NCI-H524 treated with DMSO at 0.1 percent for 48 hours (cell line): Measurements from ENCODE around the gene SETD2.

Experiments used
- DNase-seq: peaks from one replicate; lab custom pipeline; 2025; lab: John Stamatoyannopoulos, UW

The SETD2 gene

DNA sequence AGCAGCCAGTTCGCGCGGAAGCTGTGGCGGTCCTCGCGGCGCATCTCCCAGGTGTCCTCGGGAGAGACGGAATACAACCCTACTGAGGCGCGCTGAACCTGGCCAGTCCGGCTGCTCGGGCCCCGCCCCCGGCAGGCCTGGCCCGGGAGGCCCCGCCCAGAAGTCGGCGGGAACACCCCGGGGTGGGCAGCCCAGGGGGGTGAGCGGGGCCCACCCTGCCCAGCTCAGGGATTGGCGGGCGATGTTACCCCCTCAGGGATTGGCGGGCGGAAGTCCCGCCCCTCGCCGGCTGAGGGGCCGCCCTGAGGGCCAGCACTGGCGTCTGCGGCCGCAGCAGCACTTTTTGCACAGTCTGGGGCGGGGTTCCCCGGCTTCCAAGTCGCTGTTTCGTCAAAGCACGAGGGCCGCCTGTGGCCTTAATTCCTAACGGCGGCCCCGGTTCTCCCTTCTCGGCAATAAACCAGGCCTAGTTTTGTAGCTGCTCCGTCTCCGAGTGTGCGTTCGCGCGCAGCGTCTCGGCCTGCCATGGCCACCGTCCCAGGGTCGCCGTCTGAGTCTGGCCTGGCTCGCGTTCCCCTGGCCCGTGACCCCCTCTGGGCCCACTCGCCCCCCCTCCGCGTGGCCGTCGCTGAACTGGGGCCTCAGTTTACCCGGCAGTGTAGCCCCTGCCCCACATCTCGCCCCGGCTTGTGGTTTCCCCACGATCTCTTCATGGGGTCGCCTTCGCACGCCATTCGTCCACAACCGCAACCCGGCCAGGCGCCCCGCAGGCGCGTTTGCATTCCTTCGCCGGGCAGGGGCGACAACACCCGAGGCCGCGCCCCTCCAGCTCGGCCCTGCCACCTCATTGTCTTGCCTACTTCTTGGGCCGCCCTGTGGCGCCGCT, 154.4 kb downstream of the SETD2 start:
- peak; percentile 22 for DNase-seq

DNA sequence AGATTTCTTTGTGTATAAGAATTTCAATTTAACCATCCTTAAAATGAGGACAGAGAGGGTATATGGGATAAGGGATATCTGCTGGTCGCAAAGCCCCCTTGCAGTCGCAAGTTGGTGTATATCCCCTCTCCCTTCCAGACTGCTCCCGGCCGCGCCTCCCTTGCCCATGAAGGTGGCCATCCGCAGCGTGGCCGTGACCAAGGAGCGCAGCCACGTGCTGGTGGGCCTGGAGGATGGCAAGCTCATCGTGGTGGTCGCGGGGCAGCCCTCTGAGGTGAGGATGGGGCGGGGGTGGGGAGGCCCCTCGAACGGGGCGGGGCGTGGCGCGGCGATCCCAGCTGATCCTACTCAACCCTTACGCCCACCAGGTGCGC, 155.1 kb downstream of the SETD2 start:
- DNase-seq: no peak

DNA sequence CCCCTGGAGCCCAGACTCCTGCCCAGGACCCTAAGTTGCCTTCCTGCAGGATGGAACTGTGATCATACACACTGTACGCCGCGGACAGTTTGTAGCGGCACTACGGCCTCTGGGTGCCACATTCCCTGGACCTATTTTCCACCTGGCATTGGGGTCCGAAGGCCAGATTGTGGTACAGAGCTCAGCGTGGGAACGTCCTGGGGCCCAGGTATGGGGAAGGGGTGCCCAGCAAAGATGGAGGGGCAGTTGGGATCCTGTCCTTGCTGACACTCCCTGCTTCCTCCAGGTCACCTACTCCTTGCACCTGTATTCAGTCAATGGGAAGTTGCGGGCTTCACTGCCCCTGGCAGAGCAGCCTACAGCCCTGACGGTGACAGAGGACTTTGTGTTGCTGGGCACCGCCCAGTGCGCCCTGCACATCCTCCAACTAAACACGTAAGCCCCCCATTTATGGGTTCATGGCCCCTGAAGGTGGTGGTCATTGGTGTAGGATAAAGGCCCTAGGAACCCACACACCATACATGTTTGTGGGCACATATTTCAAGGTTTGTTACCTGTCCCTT, 155.6 kb downstream of the SETD2 start:
- DNase-seq: no peak

DNA sequence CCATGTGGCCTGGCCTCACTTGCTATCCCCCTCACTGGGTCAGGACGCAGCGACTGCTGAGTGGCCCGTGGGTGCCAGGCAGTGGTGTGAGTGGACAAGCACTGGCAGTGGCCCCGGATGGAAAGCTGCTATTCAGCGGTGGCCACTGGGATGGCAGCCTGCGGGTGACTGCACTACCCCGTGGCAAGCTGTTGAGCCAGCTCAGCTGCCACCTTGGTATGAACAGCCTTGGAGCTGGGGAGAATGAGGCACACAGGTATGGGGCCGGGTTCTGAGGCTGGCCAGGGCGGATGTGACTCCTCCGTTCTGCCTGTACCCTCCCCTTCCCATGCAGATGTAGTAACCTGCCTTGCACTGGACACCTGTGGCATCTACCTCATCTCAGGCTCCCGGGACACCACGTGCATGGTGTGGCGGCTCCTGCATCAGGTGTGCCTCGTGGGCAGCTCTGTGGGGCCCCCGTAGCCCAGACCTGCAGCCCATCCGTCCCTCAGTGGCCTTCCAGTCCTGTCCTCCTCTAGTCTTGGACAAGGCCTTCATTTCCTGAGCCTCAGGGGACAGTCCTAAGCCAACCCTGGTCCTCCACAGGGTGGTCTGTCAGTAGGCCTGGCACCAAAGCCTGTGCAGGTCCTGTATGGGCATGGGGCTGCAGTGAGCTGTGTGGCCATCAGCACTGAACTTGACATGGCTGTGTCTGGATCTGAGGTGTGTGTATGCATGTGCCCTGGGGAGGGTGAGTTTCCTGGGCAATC, 156.3 kb downstream of the SETD2 start:
- DNase-seq: no peak

DNA sequence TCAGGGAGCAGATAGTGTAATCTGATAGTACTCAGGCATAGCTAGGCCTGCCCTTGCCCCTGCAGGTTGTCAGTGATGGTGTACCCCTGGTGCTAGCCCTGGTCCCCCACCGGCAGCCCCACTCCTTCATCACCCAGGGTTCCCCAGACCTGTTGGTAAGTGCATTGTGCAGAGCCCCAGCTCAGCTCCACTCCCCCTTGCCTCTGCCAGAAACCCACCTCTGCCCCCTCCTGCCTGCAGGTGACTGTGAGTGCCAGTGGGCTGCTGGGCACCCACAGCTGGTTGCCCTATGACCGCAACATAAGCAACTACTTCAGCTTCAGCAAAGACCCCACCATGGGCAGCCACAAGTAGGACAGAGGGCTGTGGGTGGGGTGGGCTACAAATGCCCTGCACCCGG, 156.9 kb downstream of the SETD2 start:
- DNase-seq: no peak

DNA sequence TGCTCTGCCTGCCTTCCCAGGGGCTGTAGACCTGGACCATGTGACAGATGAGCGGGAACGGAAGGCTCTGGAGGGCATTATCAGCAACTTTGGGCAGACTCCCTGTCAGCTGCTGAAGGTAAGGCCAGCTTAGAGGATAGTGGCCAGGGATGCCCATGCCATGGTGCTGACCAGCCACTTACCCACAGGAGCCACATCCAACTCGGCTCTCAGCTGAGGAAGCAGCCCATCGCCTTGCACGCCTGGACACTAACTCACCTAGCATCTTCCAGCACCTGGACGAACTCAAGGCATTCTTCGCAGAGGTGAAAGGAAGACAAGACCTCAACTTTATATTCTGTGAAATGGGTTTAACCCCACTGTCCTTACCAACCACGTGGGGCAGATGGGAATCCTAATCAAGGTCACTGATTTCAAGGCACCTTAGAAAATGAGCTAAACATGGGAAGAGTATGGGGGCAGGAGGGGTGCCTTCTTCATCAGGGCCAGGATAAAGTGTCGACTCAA, 157.7 kb downstream of the SETD2 start:
- no peak for DNase-seq

DNA sequence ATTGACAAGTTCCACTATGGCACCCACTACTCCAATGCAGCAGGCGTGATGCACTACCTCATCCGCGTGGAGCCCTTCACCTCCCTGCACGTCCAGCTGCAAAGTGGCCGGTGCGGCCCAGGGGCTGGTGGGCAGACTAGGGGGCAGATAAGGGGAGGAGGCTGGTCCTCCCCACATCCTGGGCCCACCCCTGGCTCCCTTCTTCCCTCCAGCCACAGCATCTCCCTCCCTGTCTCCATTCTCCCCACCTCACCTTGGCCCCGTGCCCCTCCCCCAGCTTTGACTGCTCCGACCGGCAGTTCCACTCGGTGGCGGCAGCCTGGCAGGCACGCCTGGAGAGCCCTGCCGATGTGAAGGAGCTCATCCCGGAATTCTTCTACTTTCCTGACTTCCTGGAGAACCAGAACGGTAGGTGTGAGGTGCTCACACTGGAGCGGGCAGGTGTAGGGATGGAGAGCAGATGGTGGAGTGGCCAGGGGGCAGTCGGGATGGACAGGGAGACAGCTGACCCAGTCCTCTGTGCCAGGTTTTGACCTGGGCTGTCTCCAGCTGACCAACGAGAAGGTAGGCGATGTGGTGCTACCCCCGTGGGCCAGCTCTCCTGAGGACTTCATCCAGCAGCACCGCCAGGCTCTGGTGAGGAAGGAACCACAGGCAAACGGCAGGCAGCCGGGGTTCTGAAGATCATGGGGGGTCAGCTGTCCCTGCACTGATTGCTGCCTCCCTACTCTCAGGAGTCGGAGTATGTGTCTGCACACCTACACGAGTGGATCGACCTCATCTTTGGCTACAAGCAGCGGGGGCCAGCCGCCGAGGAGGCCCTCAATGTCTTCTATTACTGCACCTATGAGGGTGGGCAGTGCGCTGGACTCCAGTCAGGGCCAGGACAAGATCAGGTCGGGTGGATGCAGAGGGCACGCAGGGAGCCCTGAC, 158.4 kb downstream of the SETD2 start:
- DNase-seq: no peak

DNA sequence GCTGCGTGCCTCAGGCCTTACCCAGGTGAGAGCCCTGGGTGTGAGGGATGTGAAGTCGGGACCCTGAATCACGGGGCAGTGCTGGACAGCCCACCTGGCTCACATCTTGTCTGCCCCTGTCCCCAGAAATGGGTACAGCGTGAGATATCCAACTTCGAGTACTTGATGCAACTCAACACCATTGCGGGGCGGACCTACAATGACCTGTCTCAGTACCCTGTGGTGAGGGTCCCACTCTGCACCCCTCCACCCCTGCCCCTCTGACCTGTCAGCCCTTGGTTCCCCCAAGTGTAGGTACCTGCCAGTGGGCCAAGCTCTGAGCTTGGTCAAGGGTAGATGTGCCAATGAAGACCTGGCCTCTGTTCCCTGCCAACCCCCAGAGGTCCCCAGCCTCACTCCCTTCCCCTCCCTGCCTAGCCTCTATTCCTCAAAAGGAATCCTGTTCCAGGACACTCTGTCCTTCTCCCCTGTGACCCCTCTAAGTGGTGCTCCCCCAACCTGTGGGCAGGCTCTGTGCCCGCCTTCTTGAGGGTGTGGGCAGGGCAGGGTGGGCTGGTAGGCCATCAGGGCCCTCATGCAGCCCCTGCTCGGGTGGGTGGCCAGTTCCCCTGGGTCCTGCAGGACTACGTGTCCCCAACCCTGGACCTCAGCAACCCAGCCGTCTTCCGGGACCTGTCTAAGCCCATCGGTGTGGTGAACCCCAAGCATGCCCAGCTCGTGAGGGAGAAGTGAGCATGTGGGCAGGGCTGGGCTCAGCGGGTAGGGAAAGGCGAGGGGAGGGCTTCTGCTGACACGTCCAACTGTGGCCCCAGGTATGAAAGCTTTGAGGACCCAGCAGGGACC, 159.3 kb downstream of the SETD2 start:
- no peak for DNase-seq

DNA sequence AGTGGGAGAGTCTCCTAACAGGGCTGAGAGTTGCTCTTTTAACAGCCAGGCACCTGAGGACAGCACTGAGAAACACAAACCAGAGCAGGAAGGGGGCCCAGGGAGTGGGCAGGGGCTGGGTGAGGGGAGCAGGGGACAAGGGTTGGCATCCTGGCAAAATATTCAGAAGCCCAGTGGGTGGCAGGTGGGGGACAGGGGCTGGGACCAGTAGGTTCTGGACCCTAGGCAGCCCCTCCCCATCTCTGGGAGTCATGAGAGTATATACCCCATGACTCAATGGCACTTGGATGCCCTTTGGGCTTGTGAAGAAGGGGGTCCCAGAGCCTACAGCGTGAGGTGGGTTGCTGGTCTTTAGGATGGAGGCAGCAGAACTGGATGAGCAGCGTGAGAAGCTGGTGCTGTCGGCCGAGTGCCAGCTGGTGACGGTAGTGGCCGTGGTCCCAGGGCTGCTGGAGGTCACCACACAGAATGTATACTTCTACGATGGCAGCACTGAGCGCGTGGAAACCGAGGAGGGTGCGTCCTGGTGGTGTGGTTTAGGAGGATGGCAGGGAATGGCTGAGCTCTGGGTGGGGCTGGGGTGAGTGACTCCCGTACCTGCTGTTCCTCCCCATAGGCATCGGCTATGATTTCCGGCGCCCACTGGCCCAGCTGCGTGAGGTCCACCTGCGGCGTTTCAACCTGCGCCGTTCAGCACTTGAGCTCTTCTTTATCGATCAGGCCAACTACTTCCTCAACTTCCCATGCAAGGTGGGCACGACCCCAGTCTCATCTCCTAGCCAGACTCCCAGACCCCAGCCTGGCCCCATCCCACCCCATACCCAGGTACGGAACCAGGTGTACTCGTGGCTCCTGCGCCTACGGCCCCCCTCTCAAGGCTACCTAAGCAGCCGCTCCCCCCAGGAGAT, 160.2 kb downstream of the SETD2 start:
- DNase-seq: no peak

DNA sequence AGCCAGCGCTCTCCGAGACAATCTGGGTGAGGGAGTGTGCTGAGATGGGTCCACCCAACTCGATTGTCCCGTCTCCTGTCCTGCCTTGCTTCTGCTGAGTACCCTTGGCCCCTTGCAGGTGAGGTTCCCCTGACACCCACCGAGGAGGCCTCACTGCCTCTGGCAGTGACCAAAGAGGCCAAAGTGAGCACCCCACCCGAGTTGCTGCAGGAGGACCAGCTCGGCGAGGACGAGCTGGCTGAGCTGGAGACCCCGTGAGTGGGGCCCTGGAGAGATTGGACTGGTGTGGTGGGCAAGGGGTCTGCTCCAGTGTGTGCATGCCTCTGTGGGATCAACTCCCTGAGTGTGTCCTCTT, 160.9 kb downstream of the SETD2 start:
- DNase-seq: no peak

DNA sequence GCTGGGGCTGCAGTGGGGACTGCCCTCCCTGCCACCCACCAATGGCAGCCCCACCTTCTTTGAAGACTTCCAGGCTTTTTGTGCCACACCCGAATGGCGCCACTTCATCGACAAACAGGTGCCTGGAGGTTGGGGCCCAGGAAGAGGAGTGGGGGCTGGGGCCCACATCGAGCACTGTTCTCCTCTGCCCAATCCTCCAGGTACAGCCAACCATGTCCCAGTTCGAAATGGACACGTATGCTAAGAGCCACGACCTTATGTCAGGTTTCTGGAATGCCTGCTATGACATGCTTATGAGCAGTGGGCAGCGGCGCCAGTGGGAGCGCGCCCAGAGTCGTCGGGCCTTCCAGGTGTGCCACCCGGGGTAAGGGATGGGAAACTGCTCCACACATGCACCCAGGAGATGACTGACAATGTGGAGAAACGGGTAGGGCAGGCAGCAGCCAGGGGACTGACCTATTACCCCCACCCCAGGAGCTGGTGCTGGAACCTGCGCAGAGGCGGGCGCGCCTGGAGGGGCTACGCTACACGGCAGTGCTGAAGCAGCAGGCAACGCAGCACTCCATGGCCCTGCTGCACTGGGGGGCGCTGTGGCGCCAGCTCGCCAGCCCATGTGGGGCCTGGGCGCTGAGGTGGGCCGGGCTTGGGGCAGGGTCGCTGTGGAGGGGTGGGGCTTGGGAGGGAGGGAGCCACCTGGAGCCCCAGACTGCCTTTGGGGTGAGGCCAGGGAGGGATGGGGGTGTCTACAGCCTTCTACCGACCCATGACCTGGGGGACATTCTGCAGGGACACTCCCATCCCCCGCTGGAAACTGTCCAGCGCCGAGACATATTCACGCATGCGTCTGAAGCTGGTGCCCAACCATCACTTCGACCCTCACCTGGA, 161.5 kb downstream of the SETD2 start:
- no peak for DNase-seq

DNA sequence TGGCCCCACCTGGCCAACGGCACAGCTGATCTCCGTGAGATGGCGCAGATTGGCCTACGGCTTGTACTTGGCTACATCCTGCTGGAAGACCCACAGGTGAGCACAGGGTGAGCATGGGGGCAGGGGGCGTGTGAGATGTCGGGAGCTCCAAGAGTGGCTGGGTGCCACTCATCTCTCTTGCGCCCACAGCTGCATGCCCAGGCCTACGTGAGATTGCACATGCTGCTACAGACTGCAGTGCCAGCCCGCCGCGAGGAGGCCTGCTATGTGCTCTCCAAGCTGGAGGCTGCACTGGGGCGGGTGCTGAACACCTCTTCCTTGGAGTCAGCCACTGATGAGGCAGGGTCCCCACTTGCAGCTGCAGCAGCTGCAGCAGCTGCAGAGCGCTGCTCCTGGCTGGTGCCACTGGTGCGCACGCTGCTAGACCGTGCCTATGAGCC, 162.2 kb downstream of the SETD2 start:
- no peak for DNase-seq

DNA sequence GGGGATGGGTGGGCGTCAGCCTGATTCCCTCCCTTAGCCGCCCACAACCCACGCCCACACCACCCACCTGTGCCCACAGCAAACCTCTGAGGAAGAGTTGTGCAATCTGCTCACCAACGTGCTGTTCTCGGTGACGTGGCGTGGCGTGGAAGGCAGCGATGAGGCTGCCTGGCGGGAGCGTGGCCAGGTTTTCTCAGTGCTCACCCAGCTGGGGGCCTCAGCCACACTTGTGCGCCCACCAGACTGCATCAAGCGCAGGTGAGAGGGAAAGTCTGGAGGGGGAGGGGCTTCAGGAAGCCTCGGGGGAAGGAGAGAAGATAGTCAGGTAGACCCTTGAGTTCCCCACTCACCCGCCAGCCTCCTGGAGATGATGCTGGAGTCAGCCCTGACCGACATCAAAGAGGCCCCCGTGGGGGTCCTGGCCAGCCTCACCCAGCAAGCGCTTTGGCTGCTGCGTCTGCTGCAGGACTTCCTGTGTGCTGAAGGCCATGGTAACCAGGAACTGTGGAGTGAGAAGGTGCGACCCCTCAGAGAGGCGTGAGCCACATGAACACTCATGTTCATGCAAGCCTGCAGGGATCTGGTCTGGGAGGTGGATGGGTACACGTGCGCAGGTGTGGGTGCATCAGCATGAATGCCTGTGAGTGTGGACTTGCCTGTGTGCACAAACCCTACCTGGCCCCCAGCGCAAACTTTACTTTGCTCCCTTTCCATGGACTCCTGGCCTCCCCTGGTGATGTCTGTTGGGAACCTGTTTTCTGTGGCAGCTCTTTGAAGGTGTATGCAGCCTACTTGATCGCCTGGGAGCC, 162.8 kb downstream of the SETD2 start:
- no peak for DNase-seq

DNA sequence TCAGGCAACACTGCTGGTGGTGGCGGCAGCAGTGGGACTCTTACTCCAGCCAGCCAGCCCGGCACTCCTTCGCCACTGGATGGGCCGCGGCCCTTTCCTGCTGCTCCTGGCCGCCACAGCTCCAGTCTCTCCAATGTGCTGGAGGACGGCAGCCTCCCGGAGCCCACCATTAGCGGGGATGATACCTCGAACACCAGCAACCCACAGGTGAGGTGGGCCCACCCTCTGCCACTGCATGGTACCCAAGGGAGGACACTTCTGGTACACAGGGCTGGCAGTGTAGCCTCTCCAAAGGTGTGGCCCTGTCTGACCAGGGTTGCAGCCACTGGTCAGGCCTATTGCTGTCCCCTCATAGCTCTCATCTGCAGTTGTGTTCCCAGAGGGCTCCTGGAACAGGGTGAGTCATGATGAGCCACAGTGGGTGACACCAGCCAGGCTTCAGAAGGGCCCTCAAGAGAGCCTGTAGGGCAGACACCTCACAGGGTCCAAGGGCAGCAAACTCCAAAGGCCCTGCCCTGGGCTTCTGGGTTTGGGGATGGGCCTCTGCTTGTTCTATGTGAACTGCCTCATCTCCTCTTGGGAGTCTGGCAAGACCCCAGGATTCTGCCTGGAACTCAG, 163.6 kb downstream of the SETD2 start:
- DNase-seq: no peak

DNA sequence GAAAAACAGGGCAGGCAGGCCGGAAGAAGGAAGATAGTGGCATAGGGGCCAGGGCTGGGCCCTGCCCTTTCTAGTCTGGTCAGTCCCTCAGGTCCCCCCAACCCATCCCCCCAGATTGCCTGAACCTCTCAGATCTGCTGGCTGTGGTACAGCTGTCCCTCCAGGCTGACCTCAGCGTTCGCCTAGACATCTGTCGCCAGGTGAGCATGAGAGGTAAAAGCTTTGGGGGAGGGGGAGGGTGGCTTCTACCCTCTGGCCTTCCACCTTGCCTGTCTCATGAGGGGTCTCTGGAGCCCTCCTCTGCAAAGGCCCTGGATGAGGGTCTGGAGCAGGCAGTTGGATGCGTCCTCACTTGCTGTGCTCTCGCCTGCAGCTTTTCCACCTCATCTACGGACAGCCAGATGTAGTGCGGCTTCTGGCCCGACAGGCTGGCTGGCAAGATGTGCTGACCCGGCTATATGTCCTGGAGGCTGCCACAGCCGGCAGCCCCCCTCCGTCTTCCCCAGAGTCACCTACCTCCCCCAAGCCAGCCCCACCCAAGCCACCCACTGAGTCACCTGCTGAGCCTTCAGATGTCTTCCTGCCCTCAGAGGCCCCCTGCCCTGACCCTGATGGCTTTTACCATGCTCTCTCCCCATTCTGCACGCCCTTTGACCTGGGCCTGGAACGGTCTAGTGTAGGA, 164.3 kb downstream of the SETD2 start:
- no peak for DNase-seq

DNA sequence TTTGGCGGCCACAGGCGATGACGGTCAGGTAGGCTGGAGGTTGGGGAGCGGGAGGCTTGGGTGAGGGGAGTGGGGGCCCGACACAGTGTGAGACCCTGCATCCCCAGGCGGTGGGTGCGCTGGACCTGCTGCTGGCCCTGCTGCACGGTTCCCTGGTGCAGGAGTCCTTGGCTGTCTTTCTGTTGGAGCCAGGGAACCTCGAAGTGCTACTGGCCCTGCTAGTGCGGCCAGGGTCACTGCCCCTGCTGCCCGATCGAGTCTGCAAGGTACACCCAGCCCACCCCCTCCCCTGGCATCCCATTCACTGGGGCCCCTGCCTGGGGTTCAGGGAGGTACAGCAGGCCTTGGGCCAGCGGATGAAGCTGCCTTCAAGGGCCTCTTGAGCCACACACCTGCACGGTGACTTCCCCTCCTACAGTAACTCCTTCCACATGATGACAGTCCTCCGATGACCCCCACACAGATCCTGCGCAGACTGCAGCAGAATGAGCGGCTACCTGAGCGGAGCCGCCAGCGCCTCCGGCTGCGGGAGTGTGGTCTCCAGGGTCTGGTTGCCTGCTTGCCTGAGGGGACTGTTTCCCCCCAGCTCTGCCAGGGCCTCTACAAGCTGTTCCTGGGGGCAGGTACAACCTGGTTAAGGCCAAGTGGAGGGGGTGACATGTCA, 164.9 kb downstream of the SETD2 start:
- DNase-seq: no peak
